ENCODE data around the gene CORIN. TPM values are rescaled to one million over a fixed set of nuclear protein-coding genes. Genes with fewer than 3 reads are reported as not detected.

The CORIN gene
- total and polyA plus RNA-seq, 2 donors (not counting 3 experiments of a cell fraction or from before 2014, with no cell fraction given): 0.07 to 0.40 TPM

- Histone ChIP-seq H3K9ac (replicated peaks; ENCODE audit: extremely low read depth, insufficient read depth, low read length) (no peak overlapping the region), H3K27ac (ENCODE audit: insufficient read depth, low read depth, low read length) (no peak overlapping the region), H3K79me2 (ENCODE audit: control insufficient read depth, insufficient read depth, low read length) (no peaks in the 10 kb centered on the region), H3K9me1 (replicated peaks; ENCODE audit: control insufficient read depth, extremely low read depth, insufficient read depth, low read length) (no peaks in the 10 kb centered on the region), H3K4me3 (replicated peaks in 1 of 3; ENCODE audit: insufficient read depth in 1 of 3, low read depth in 1 of 3, low read length in 3 of 3) (no peak overlapping the region), H3K9me3 (replicated peaks; ENCODE audit: control insufficient read depth, insufficient read depth, low read length) (no peaks in the 10 kb centered on the region), H3K27me3 (ENCODE audit: control insufficient read depth in 2 of 2, insufficient read depth in 2 of 2, low read length in 2 of 2) (peaks cover 2 to 11% of the 10 kb centered on the region in 2 experiments), H2AFZ (ENCODE audit: low read depth, low read length) (no peak overlapping the region), H3K4me1 (ENCODE audit: control insufficient read depth, extremely low read depth, insufficient read depth, low read length) (no peaks in the 10 kb centered on the region), H3K4me2 (ENCODE audit: insufficient read depth, low read length) (no peak overlapping the region), H3K36me3 (ENCODE audit: control insufficient read depth in 2 of 2, extremely low read depth in 1 of 2, insufficient read depth in 2 of 2, low read length in 2 of 2) (no peaks in the 10 kb centered on the region), H4K20me1 (replicated peaks; ENCODE audit: control insufficient read depth, extremely low read depth, insufficient read depth, low read length) (no peaks in the 10 kb centered on the region)
- intact Hi-C loops (cut with micrococcal nuclease): no loop called here
- TF ChIP-seq, protein P1, sequence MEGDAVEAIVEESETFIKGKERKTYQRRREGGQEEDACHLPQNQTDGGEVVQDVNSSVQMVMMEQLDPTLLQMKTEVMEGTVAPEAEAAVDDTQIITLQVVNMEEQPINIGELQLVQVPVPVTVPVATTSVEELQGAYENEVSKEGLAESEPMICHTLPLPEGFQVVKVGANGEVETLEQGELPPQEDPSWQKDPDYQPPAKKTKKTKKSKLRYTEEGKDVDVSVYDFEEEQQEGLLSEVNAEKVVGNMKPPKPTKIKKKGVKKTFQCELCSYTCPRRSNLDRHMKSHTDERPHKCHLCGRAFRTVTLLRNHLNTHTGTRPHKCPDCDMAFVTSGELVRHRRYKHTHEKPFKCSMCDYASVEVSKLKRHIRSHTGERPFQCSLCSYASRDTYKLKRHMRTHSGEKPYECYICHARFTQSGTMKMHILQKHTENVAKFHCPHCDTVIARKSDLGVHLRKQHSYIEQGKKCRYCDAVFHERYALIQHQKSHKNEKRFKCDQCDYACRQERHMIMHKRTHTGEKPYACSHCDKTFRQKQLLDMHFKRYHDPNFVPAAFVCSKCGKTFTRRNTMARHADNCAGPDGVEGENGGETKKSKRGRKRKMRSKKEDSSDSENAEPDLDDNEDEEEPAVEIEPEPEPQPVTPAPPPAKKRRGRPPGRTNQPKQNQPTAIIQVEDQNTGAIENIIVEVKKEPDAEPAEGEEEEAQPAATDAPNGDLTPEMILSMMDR (IDR thresholded peaks at IDR 0.05; ENCODE audit: extremely low read depth in 1 of 2, insufficient read depth in 1 of 2, low read depth in 1 of 2, low read length in 2 of 2): no peak
- TF ChIP-seq EZH2 (IDR thresholded peaks at IDR 0.05; ENCODE audit: borderline replicate concordance, low read depth, low read length, severe bottlenecking): no peak
- no peak for TF ChIP-seq POLR2AphosphoS5 (IDR thresholded peaks at IDR 0.05; ENCODE audit: insufficient read depth, low read depth, low read length)
- TF ChIP-seq POLR2A (IDR thresholded peaks at IDR 0.05; ENCODE audit: low read depth, low read length): no peak
- TF ChIP-seq, protein P2, sequence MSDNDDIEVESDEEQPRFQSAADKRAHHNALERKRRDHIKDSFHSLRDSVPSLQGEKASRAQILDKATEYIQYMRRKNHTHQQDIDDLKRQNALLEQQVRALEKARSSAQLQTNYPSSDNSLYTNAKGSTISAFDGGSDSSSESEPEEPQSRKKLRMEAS (IDR thresholded peaks at IDR 0.05; ENCODE audit: insufficient read depth, insufficient read length): no peak
- TF ChIP-seq FOS (IDR thresholded peaks at IDR 0.05; ENCODE audit: borderline replicate concordance, insufficient read depth, low read length): no peak
- TF ChIP-seq GATA2 (IDR thresholded peaks at IDR 0.05; ENCODE audit: insufficient read depth, insufficient read length, low read depth, low read length): no peak
- TF ChIP-seq MYC (IDR thresholded peaks at IDR 0.05; ENCODE audit: low read depth, low read length): no peak
- no peak for TF ChIP-seq JUN (IDR thresholded peaks at IDR 0.05; ENCODE audit: borderline replicate concordance, insufficient read depth, insufficient read length, low read depth)
- dilution Hi-C loops (cut with MboI; ENCODE audit: extremely low pct_ligation_motif_present, low sequenced_read_pairs): no loop called here
- CTCF ChIA-PET: interaction anchor here (0.7 to 1.3 kb wide), 2 partner anchors 10 to 14 kb away, joined by 3 read pairs; no protein-coding TSS in a partner anchor
- POLR2A ChIA-PET: no interaction called here
- FAIRE-seq (no peak), DNase-seq (ENCODE audit: low read depth, low spot score) (no peak)
- BruUV-seq (replicated peaks): no TSS peak
These were observed 108.7 kb downstream of the CORIN start for GRCh38 chr4:47729131-47729680.
